IMR-90 (cell line): ENCODE data around the gene MGAT3. TPM values are rescaled to one million over a fixed set of nuclear protein-coding genes. Genes with fewer than 3 reads are reported as not detected.

Source experiments
- ATAC-seq: fragments of 200-7000 bp; cut with Tn5 transposase; 2 replicates; pipeline ENCODE4 v1.9.1; 2020; ENCODE audit warnings: low read depth, mild to moderate bottlenecking, moderate library complexity
- BruUV-seq: library from RNA; stranded (reverse); fragments of 400-500 nt; replicated peaks from 2 replicates; lab custom pipeline; 2021; lab: Mats Ljungman, UMichigan
- CTCF ChIA-PET: fragments of 300-600 bp; formaldehyde crosslinking; extraction: SDS; loops from one replicate; lab custom pipeline; 2021; ENCODE audit warnings: antibody characterized with exemption; lab: Yijun Ruan, JAX
- POLR2A ChIA-PET: fragments of 300-600 bp; sonication (Branson Sonifier 250); formaldehyde crosslinking; loops from one replicate; lab custom pipeline; 2022; ENCODE audit warnings: antibody characterized with exemption; ENCODE audit not compliant: unreplicated experiment; lab: Charles Lee
- DNase-seq: peaks from one replicate; pipeline ENCODE4 v3.0.0; 2013
- H2AFZ ChIP-seq: replicated peaks from 2 replicates; pipeline ENCODE3; 2013; ENCODE audit warnings: low read length, mild to moderate bottlenecking; ENCODE audit not compliant: poor library complexity
- H2AK5ac ChIP-seq: 2 replicates; pipeline ENCODE4 v1.6.1; 2013; ENCODE audit warnings: low read depth, low read length, inconsistent platforms
- H2AK9ac ChIP-seq: replicated peaks from 2 replicates; pipeline ENCODE3; 2013; ENCODE audit warnings: mild to moderate bottlenecking, low read depth, low read length, moderate library complexity; ENCODE audit not compliant: poor library complexity
- H2BK120ac ChIP-seq: 2 replicates; pipeline ENCODE4 v1.6.1; 2013; ENCODE audit warnings: low read depth, low read length, inconsistent platforms
- H2BK15ac ChIP-seq: 3 replicates; pipeline ENCODE4 v1.6.1; 2013; ENCODE audit warnings: low read depth, low read length, inconsistent platforms
- H2BK20ac ChIP-seq: 2 replicates; pipeline ENCODE4 v1.6.1; 2013; ENCODE audit warnings: low read depth, mild to moderate bottlenecking, inconsistent platforms, low read length, moderate library complexity
- H2BK5ac ChIP-seq: 2 replicates; pipeline ENCODE4 v1.6.1; 2013; ENCODE audit warnings: mild to moderate bottlenecking, low read depth, low read length, inconsistent platforms; ENCODE audit not compliant: poor library complexity, severe bottlenecking
- H3K14ac ChIP-seq: replicated peaks from 2 replicates; pipeline ENCODE4 v1.6.1; 2013; ENCODE audit warnings: low read depth, low read length, inconsistent platforms
- H3K18ac ChIP-seq: 2 replicates; pipeline ENCODE4 v1.6.1; 2013; ENCODE audit warnings: low read depth, low read length, control low read depth
- H3K23ac ChIP-seq: 2 replicates; pipeline ENCODE4 v1.6.1; 2013; ENCODE audit warnings: low read depth, low read length, inconsistent platforms
- H3K27ac ChIP-seq: 2 replicates; pipeline ENCODE4 v1.5.1; 2013; ENCODE audit warnings: mild to moderate bottlenecking, control low read depth, low read length; ENCODE audit not compliant: insufficient read depth
- H3K27me3 ChIP-seq: 2 replicates; pipeline ENCODE4 v1.6.1; 2013; ENCODE audit warnings: low read length; ENCODE audit not compliant: control insufficient read depth, insufficient read depth
- H3K36me3 ChIP-seq: 2 replicates; pipeline ENCODE4 v1.6.1; 2013; ENCODE audit warnings: low read length, mixed read lengths; ENCODE audit not compliant: control insufficient read depth, insufficient read depth
- H3K4ac ChIP-seq: 2 replicates; pipeline ENCODE4 v1.6.1; 2013; ENCODE audit warnings: low read depth, low read length, inconsistent platforms
- H3K4me1 ChIP-seq: 2 replicates; pipeline ENCODE4 v1.6.1; 2013; ENCODE audit warnings: low read length, mixed read lengths; ENCODE audit not compliant: control insufficient read depth, insufficient read depth
- H3K4me2 ChIP-seq: 2 replicates; pipeline ENCODE4 v1.6.1; 2013; ENCODE audit warnings: low read depth, mild to moderate bottlenecking, control low read depth, low read length, moderate library complexity
- H3K4me3 ChIP-seq: 2 replicates; pipeline ENCODE4 v1.5.1; 2013; ENCODE audit warnings: low read depth, mild to moderate bottlenecking, control low read depth, low read length, moderate library complexity; ENCODE audit not compliant: insufficient read depth
- H3K56ac ChIP-seq: 2 replicates; pipeline ENCODE4 v1.6.1; 2013; ENCODE audit warnings: low read length, inconsistent platforms; ENCODE audit not compliant: insufficient read depth; ENCODE audit errors: extremely low read depth
- H3K79me1 ChIP-seq, 2 experiments: 2 replicates each; pipeline ENCODE4 v1.6.1; 2013; ENCODE audit warnings: low read length in 2 of 2, inconsistent platforms in 1 of 2, low read depth in 1 of 2
- H3K9ac ChIP-seq: 2 replicates; pipeline ENCODE4 v1.6.1; 2013; ENCODE audit warnings: low read depth, low read length, control low read depth
- H3K9me1 ChIP-seq: 2 replicates; pipeline ENCODE4 v1.6.1; 2013; ENCODE audit warnings: low read length, inconsistent platforms; ENCODE audit not compliant: insufficient read depth
- H3K9me3 ChIP-seq: 2 replicates; pipeline ENCODE4 v1.6.1; 2013; ENCODE audit warnings: low read length; ENCODE audit not compliant: control insufficient read depth, insufficient read depth
- H4K20me1 ChIP-seq: 2 replicates; pipeline ENCODE4 v1.6.1; 2013; ENCODE audit warnings: low read length, inconsistent platforms; ENCODE audit not compliant: insufficient read depth
- H4K5ac ChIP-seq: 2 replicates; pipeline ENCODE4 v1.6.1; 2013; ENCODE audit warnings: mild to moderate bottlenecking, low read depth, low read length, control low read depth
- H4K8ac ChIP-seq, 2 experiments: 2 replicates each; pipeline ENCODE4 v1.6.1; 2013; ENCODE audit warnings: low read depth in 2 of 2, low read length in 2 of 2, control low read depth in 1 of 2, inconsistent platforms in 1 of 2
- H4K91ac ChIP-seq: 2 replicates; pipeline ENCODE4 v1.6.1; 2013; ENCODE audit warnings: low read depth, low read length, inconsistent platforms; ENCODE audit not compliant: insufficient read depth
- BHLHE40 ChIP-seq: fragments of 150-350 bp; IDR thresholded peaks from 2 replicates; pipeline ENCODE4 v1.6.1; 2016; ENCODE audit warnings: mild to moderate bottlenecking, low read depth, low read length
- CEBPB ChIP-seq: IDR thresholded peaks from 2 replicates; pipeline ENCODE4 v1.6.1; 2012; ENCODE audit warnings: low read depth, low read length, improper control_type of control experiment
- CHD1 ChIP-seq: IDR thresholded peaks from 2 replicates; pipeline ENCODE4 v1.6.1; 2012; ENCODE audit warnings: low read depth, low read length, improper control_type of control experiment
- CTCF ChIP-seq: conservative IDR thresholded peaks from 2 replicates; pipeline ENCODE4 v1.5.1; 2012; ENCODE audit warnings: mild to moderate bottlenecking, low read depth, low read length, improper control_type of control experiment
- ELK1 ChIP-seq: fragments of 150-350 bp; IDR thresholded peaks from 2 replicates; pipeline ENCODE4 v1.6.1; 2016; ENCODE audit warnings: low read depth, mild to moderate bottlenecking, low read length, moderate library complexity, borderline replicate concordance
- FOS ChIP-seq: fragments of 150-350 bp; IDR thresholded peaks from 2 replicates; pipeline ENCODE4 v1.6.1; 2016; ENCODE audit warnings: low read depth, low read length
- MAFK ChIP-seq: IDR thresholded peaks from 2 replicates; pipeline ENCODE4 v1.6.1; 2012; ENCODE audit warnings: low read depth, low read length, improper control_type of control experiment
- MAZ ChIP-seq: IDR thresholded peaks from 2 replicates; pipeline ENCODE4 v1.6.1; 2012; ENCODE audit warnings: low read depth, mild to moderate bottlenecking, low read length, improper control_type of control experiment, moderate library complexity, borderline replicate concordance
- MXI1 ChIP-seq: IDR thresholded peaks from 2 replicates; pipeline ENCODE4 v1.6.1; 2012; ENCODE audit warnings: low read depth, mild to moderate bottlenecking, low read length, moderate library complexity, borderline replicate concordance
- NFE2L2 ChIP-seq: fragments of 150-350 bp; IDR thresholded peaks from 2 replicates; pipeline ENCODE4 v1.6.1; 2016; ENCODE audit warnings: low read depth, mild to moderate bottlenecking, low read length
- POLR2A ChIP-seq: IDR thresholded peaks from 2 replicates; pipeline ENCODE4 v1.6.1; 2012; ENCODE audit warnings: mild to moderate bottlenecking, low read depth, low read length
- RAD21 ChIP-seq: IDR thresholded peaks from 2 replicates; pipeline ENCODE4 v1.6.1; 2012; ENCODE audit warnings: low read length, improper control_type of control experiment
- RCOR1 ChIP-seq: IDR thresholded peaks from 2 replicates; pipeline ENCODE4 v1.6.1; 2012; ENCODE audit warnings: mild to moderate bottlenecking, low read length, improper control_type of control experiment; ENCODE audit not compliant: insufficient replicate concordance
- RFX5 ChIP-seq: IDR thresholded peaks from 2 replicates; pipeline ENCODE4 v1.8.0; 2012; ENCODE audit warnings: low read depth, mild to moderate bottlenecking, low read length, moderate library complexity
- SMC3 ChIP-seq: fragments of 150-350 bp; IDR thresholded peaks from 2 replicates; pipeline ENCODE4 v1.6.1; 2016; ENCODE audit warnings: low read depth, mild to moderate bottlenecking, antibody characterized with exemption, low read length, moderate library complexity
- USF2 ChIP-seq: fragments of 150-350 bp; IDR thresholded peaks from 2 replicates; pipeline ENCODE4 v1.6.1; 2017; ENCODE audit warnings: mild to moderate bottlenecking, antibody characterized with exemption, low read length, low read depth
- WGBS, 2 experiments: methylation state at CpG; one replicate each; pipeline versions ENCODE4 v1.1.5 to v1.1.7; 2013; ENCODE audit warnings: missing lambda C conversion rate in 2 of 2; ENCODE audit not compliant: insufficient read length in 1 of 2; ENCODE audit errors: extremely low coverage in 2 of 2; 5-methylcytosine and 5-hydroxymethylcytosine counted together
- dilution Hi-C: fragments of 300-500 bp; cut with HindIII; formaldehyde crosslinking; loops from one replicate; pipeline ENCODE4 v1.14.3; 2018; ENCODE audit warnings: low sequenced_read_pairs; ENCODE audit not compliant: unreplicated experiment
- in situ Hi-C: fragments of 300-500 bp; cut with MboI; formaldehyde crosslinking; loops from 3 replicates; pipeline ENCODE4 v1.14.3; 2019; ENCODE audit warnings: low sequenced_read_pairs, inconsistent platforms, mixed read lengths
- intact Hi-C: fragments of 100-400 bp; cut with micrococcal nuclease; formaldehyde crosslinking; loops from 2 replicates; pipeline ENCODE4 v1.10.0; 2022
- polyA plus RNA-seq, 3 experiments: library from polyadenylated mRNA; depleted of rRNA; stranded (reverse); fragments of >200 nt; gene quantifications; 2 replicates each; pipeline ENCODE4 v1.2.3, GENCODE V29; 2012; ENCODE audit warnings: low replicate concordance in 1 of 3
- total RNA-seq: library from RNA; depleted of rRNA; stranded (reverse); fragments of >200 nt; gene quantifications from 2 replicates; pipeline ENCODE4 v1.2.3, GENCODE V29; 2012

The MGAT3 gene
- total and polyA plus RNA-seq, 2 of the 4 experiments (the other 2 are of a cell fraction), result 0.36 to 1.1 TPM

- BruUV-seq, result no TSS peak
- H3K18ac ChIP-seq, result no peak overlapping the region
- 93% methylated on average over 3 of the region's 5 CpGs; no CpG with 5 or more reads in 1 of the 2 experiments for WGBS, 2 experiments
- H3K27me3 ChIP-seq, result no peaks in the 10 kb centered on the region
- in situ Hi-C loops, result no loop called here
- no peak overlapping the region for H2BK20ac ChIP-seq
- ChIA-PET POLR2A (no interaction called here), CTCF (no interaction called here)
- H4K91ac ChIP-seq, result no peak overlapping the region
- dilution Hi-C loops, result no loop called here
- H3K79me1 ChIP-seq, result peaks cover 0 to 6% of the 10 kb centered on the region in 2 experiments; a peak in 2 of 4 replicates
- no peaks in the 10 kb centered on the region for H3K4me1 ChIP-seq
- TF ChIP-seq RFX5, result no peak
- TF ChIP-seq NFE2L2, result no peak
- TF ChIP-seq MAFK, result no peak
- no peak for TF ChIP-seq USF2
- no peak for TF ChIP-seq BHLHE40
- no peak for TF ChIP-seq MXI1
- no peak for TF ChIP-seq RAD21
- TF ChIP-seq RCOR1, result no peak
- no peak for TF ChIP-seq CEBPB
- TF ChIP-seq MAZ, result no peak
- no peak for TF ChIP-seq POLR2A
- no peak for TF ChIP-seq CTCF
- no peak for TF ChIP-seq ELK1
- no peak for TF ChIP-seq CHD1
- TF ChIP-seq SMC3, result no peak
- TF ChIP-seq FOS, result no peak
- no peak overlapping the region for H3K14ac ChIP-seq
- no peak overlapping the region for H3K23ac ChIP-seq
- H3K9me1 ChIP-seq, result 0 out of 2 replicates have a peak, but pooled peaks cover 3% of the 10 kb centered on the region
- H3K9ac ChIP-seq, result no peak overlapping the region
- no peak overlapping the region for H3K4ac ChIP-seq
- H2BK15ac ChIP-seq, result no peak overlapping the region
- no peak overlapping the region for H2AFZ ChIP-seq
- H4K5ac ChIP-seq, result no peak overlapping the region
- no peak overlapping the region for H3K4me2 ChIP-seq
- no peak overlapping the region for H2AK5ac ChIP-seq
- H3K56ac ChIP-seq, result no peak overlapping the region
- H3K36me3 ChIP-seq, result peaks cover 71% of the 10 kb centered on the region
- no peak overlapping the region for H4K8ac ChIP-seq
- H3K27ac ChIP-seq, result no peak overlapping the region
- no peak overlapping the region for H3K4me3 ChIP-seq
- DNase-seq (no peak), ATAC-seq (no peak)
- no peaks in the 10 kb centered on the region for H3K9me3 ChIP-seq
- intact Hi-C loops, result no loop called here
- no peak overlapping the region for H2BK120ac ChIP-seq
- no peak overlapping the region for H2BK5ac ChIP-seq
- H4K20me1 ChIP-seq, result peaks cover 5% of the 10 kb centered on the region
- no peak overlapping the region for H2AK9ac ChIP-seq
Measured at GRCh38 chr22:39419911-39420310, 36.9 kb upstream of the MGAT3 start.
